Measurements from ENCODE around the gene HOOK2. TPM values are rescaled to one million over a fixed set of nuclear protein-coding genes. Genes with fewer than 3 reads are reported as not detected.
A peak's percentile ranks its signal among the peaks of the same experiment; 100 is the strongest.

HOOK2 gene
- total and polyA plus RNA-seq, 2 of the 13 experiments (the other 11 are each of a cell fraction or from before 2014, with no cell fraction given), result 9.2 to 12.9 TPM

GRCh38 chr19:12792853-12793289, 17.5 kb upstream of the HOOK2 start:
- DNase-seq (ENCODE audit: low spot score) (no peak), FAIRE-seq (no peak)
- intact Hi-C loops (cut with micrococcal nuclease; ENCODE audit: unreplicated experiment), result no loop called here
- no peak for TF ChIP-seq HIC2 (CRISPR knock-in tag; IDR thresholded peaks at IDR 0.05; ENCODE audit: low read depth)
- no peak for TF ChIP-seq CCAR2 (optimal IDR thresholded peaks at IDR 0.05; ENCODE audit: low read depth, low read length)
- TF ChIP-seq, protein P1, sequence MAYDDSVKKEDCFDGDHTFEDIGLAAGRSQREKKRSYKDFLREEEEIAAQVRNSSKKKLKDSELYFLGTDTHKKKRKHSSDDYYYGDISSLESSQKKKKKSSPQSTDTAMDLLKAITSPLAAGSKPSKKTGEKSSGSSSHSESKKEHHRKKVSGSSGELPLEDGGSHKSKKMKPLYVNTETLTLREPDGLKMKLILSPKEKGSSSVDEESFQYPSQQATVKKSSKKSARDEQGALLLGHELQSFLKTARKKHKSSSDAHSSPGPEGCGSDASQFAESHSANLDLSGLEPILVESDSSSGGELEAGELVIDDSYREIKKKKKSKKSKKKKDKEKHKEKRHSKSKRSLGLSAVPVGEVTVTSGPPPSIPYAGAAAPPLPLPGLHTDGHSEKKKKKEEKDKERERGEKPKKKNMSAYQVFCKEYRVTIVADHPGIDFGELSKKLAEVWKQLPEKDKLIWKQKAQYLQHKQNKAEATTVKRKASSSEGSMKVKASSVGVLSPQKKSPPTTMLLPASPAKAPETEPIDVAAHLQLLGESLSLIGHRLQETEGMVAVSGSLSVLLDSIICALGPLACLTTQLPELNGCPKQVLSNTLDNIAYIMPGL (CRISPR knock-in tag; IDR thresholded peaks at IDR 0.05; ENCODE audit: borderline replicate concordance in 1 of 2, low read depth in 1 of 2), result peak in 1 of 2 experiments; percentile 38; a peak in 1 of 4 replicates
- no peak for TF ChIP-seq ZBED4 (CRISPR knock-in tag; IDR thresholded peaks at IDR 0.05; ENCODE audit: borderline replicate concordance)
- no peak for TF ChIP-seq TMF1 (CRISPR knock-in tag; IDR thresholded peaks at IDR 0.05; ENCODE audit: low read depth)
- TF ChIP-seq SAFB2 (CRISPR knock-in tag; IDR thresholded peaks at IDR 0.05; ENCODE audit: borderline replicate concordance, low read depth), result peak; percentile 10; the same call in 1 of the 2 replicates
- TF ChIP-seq ZNF772 (CRISPR knock-in tag; IDR thresholded peaks at IDR 0.05), result peak; percentile 10; the same call in 1 of the 2 replicates
- TF ChIP-seq SRY (CRISPR knock-in tag; IDR thresholded peaks at IDR 0.05), result no peak
- TF ChIP-seq CREB1 (IDR thresholded peaks at IDR 0.05), result no peak
- TF ChIP-seq CREB1 (CRISPR knock-in tag; IDR thresholded peaks at IDR 0.05), result no peak
- 0 out of 2 replicates have a peak, but pooled peaks have one; percentile 12 for TF ChIP-seq ZNF354B (CRISPR knock-in tag; IDR thresholded peaks at IDR 0.05)
- 0 out of 2 replicates have a peak, but pooled peaks have one; percentile 0 for TF ChIP-seq TBX2 (CRISPR knock-in tag; IDR thresholded peaks at IDR 0.05; ENCODE audit: borderline replicate concordance)
- TF ChIP-seq ZNF558 (CRISPR knock-in tag; IDR thresholded peaks at IDR 0.05; ENCODE audit: borderline replicate concordance), result 0 out of 2 replicates have a peak, but pooled peaks have one; percentile 1
- TF ChIP-seq MIXL1 (CRISPR knock-in tag; IDR thresholded peaks at IDR 0.05), result 0 out of 2 replicates have a peak, but pooled peaks have one; percentile 8
- TF ChIP-seq JARID2 (CRISPR knock-in tag; IDR thresholded peaks at IDR 0.05; ENCODE audit: insufficient replicate concordance), result no peak
- no peak for TF ChIP-seq NR3C1 (CRISPR knock-in tag; IDR thresholded peaks at IDR 0.05)

More at GRCh38 chr19:12792853-12793289, 17.5 kb upstream of the HOOK2 start:
- Histone ChIP-seq H2AFZ (ENCODE audit: low read length) (no peak overlapping the region), H3K9ac (ENCODE audit: insufficient read depth, low read depth, low read length) (peak overlapping the region; percentile 89), H3K36me3 (replicated peaks in 1 of 2; ENCODE audit: control insufficient read depth in 1 of 2, insufficient read depth in 2 of 2, low read length in 2 of 2) (0 out of 5 replicates have a peak, but pooled peaks cover 0 to 1% of the 10 kb centered on the region in 2 experiments), H3K4me3 (replicated peaks in 1 of 3; ENCODE audit: insufficient read depth in 1 of 3, low read depth in 2 of 3, low read length in 3 of 3) (peak overlapping the region; percentile 77 to 87 (median 78)), H3K4me2 (ENCODE audit: low read depth, low read length) (peak overlapping the region; percentile 99), H3K9me3 (ENCODE audit: low read length) (no peaks in the 10 kb centered on the region), H3K79me2 (ENCODE audit: insufficient read depth, low read length) (peaks cover 8% of the 10 kb centered on the region), H4K20me1 (ENCODE audit: insufficient read depth, low read length) (no peaks in the 10 kb centered on the region), H3K27ac (ENCODE audit: extremely low read length, insufficient read depth, low read length) (peak overlapping the region; percentile 81), H3K27me3 (ENCODE audit: control insufficient read depth in 1 of 2, insufficient read depth in 2 of 2, low read length in 2 of 2) (no peaks in the 10 kb centered on the region), H3K4me1 (ENCODE audit: insufficient read depth, low read length) (peaks cover 49% of the 10 kb centered on the region)
- in situ Hi-C loops (cut with HindIII; ENCODE audit: extremely low pct_ligation_motif_present, low pct_unique_long_range_greater_than_20kb), result no loop called here
- no peak; the same call in 2 of the 3 replicates for ATAC-seq
- TSS peak; percentile 53 for BruUV-seq (replicated peaks)
- WGBS (ENCODE audit: low lambda C conversion rate), result 3% methylated on average over 20 of the region's 22 CpGs
- POLR2A ChIA-PET, result interaction anchor here (0.9 to 3.9 kb wide), 15 partner anchors 8 to 124 kb away, joined by 3 to 124 read pairs (median 14); partner anchors contain the start of genes DHPS, GCDH, GET3 and HOOK2
- CTCF ChIA-PET (ENCODE audit: low intra/inter-chr PET ratio, low total read pairs), result interaction anchor here (1.0 to 2.6 kb wide), 3 partner anchors 15 to 35 kb away, joined by 3 to 6 read pairs (median 3); partner anchors contain the start of gene HOOK2

Measured in HepG2 (cell line).